ENCODE data around the gene XPNPEP1. TPM values are rescaled to one million over a fixed set of nuclear protein-coding genes. Genes with fewer than 3 reads are reported as not detected.

Gene XPNPEP1
- total RNA-seq, 2 experiments from 2014 or later, result 50.3 to 54.3 TPM

- TF ChIP-seq CTCF (IDR thresholded peaks at IDR 0.05), result no peak
- intact Hi-C loops (cut with DNase I, micrococcal nuclease), result loop anchor here in 1 of 2 experiments (5.0 kb wide), 1 partner anchor 302 kb away; no protein-coding TSS in a partner anchor
- peaks cover 41% of the 10 kb centered on the region for H3K4me1 Mint-ChIP-seq (ENCODE audit: low read depth)
- H3K27ac ChIP-seq (ENCODE audit: low read depth in 1 of 2, low read length in 2 of 2), result no peak overlapping the region
- H3K36me3 Mint-ChIP-seq (ENCODE audit: low read depth), result no peaks in the 10 kb centered on the region
- H3K9me3 Mint-ChIP-seq, result no peaks in the 10 kb centered on the region
- POLR2A ChIA-PET, result interaction anchor here (1.5 to 1.6 kb wide), 2 partner anchors 9 to 12 kb away, joined by 3 to 6 read pairs; no protein-coding TSS in a partner anchor
- H3K27ac Mint-ChIP-seq, result peak overlapping the region; percentile 75
- DNase-seq, result no peak
- CTCF ChIA-PET, result interaction anchor here (1.7 kb wide), 1 partner anchor 41 kb away, joined by 4 read pairs; no protein-coding TSS in a partner anchor
- no peaks in the 10 kb centered on the region for H3K27me3 ChIP-seq (ENCODE audit: control insufficient read depth in 1 of 2, insufficient read depth in 2 of 2, low read length in 2 of 2)
- no peaks in the 10 kb centered on the region for H3K9me3 ChIP-seq (ENCODE audit: control insufficient read depth in 1 of 2, insufficient read depth in 1 of 2, low read length in 2 of 2)
- H3K4me3 Mint-ChIP-seq, result peak overlapping the region; percentile 83
- H3K36me3 ChIP-seq (ENCODE audit: insufficient read depth, low read length), result no peaks in the 10 kb centered on the region
- H3K27me3 Mint-ChIP-seq, result no peaks in the 10 kb centered on the region
- no peak for ATAC-seq (ENCODE audit: poor library complexity)
- H3K4me3 ChIP-seq (ENCODE audit: low read length), result no peak overlapping the region
- peaks cover 33% of the 10 kb centered on the region for H3K4me1 ChIP-seq (ENCODE audit: insufficient read depth, low read length)
These were observed 1.8 kb upstream of the XPNPEP1 start for GRCh38 chr10:109924967-109925620.

GRCh38 chr10:109924087-109924486, 776 bp upstream of the XPNPEP1 start:
- peak overlapping the region; percentile 87 for H3K4me3 ChIP-seq (ENCODE audit: low read length)
- H3K27ac ChIP-seq (ENCODE audit: low read depth in 1 of 2, low read length in 2 of 2), result no peak overlapping the region
- TF ChIP-seq CTCF (IDR thresholded peaks at IDR 0.05), result no peak

GRCh38 chr10:109922358-109922975, 844 bp downstream of the XPNPEP1 start:
- Histone ChIP-seq H3K4me3 (ENCODE audit: low read length) (peak overlapping the region; percentile 87), H3K4me1 (ENCODE audit: insufficient read depth, low read length) (peaks cover 44% of the 10 kb centered on the region), H3K36me3 (ENCODE audit: insufficient read depth, low read length) (no peaks in the 10 kb centered on the region), H3K9me3 (ENCODE audit: control insufficient read depth in 1 of 2, insufficient read depth in 1 of 2, low read length in 2 of 2) (no peaks in the 10 kb centered on the region), H3K27me3 (ENCODE audit: control insufficient read depth in 1 of 2, insufficient read depth in 2 of 2, low read length in 2 of 2) (no peaks in the 10 kb centered on the region), H3K27ac (ENCODE audit: low read depth in 1 of 2, low read length in 2 of 2) (peak overlapping the region; percentile 63 to 83)
- Mint-ChIP-seq H3K27ac (peak overlapping the region; percentile 93), H3K9me3 (no peaks in the 10 kb centered on the region), H3K4me1 (ENCODE audit: low read depth) (peaks cover 53% of the 10 kb centered on the region), H3K27me3 (no peaks in the 10 kb centered on the region), H3K4me3 (peak overlapping the region; percentile 91), H3K36me3 (ENCODE audit: low read depth) (no peaks in the 10 kb centered on the region)
- no peak for TF ChIP-seq CTCF (IDR thresholded peaks at IDR 0.05)
- ATAC-seq (ENCODE audit: poor library complexity) (no peak), DNase-seq (no peak)
- CTCF ChIA-PET, result no interaction called here
- intact Hi-C loops (cut with DNase I, micrococcal nuclease), result loop anchor here in 1 of 2 experiments (2.0 to 5.0 kb wide), 2 partner anchors 84 to 305 kb away; partner anchors contain the start of gene ADD3
- POLR2A ChIA-PET, result interaction anchor here (1.0 kb wide), 1 partner anchor 86 kb away, joined by 4 read pairs; no protein-coding TSS in a partner anchor

More at GRCh38 chr10:109924087-109924486, 776 bp upstream of the XPNPEP1 start:
- Mint-ChIP-seq H3K27ac (peak overlapping the region; percentile 75), H3K4me1 (ENCODE audit: low read depth) (peaks cover 50% of the 10 kb centered on the region), H3K27me3 (no peaks in the 10 kb centered on the region), H3K36me3 (ENCODE audit: low read depth) (no peaks in the 10 kb centered on the region), H3K4me3 (peak overlapping the region; percentile 83), H3K9me3 (no peaks in the 10 kb centered on the region)
- Histone ChIP-seq H3K4me1 (ENCODE audit: insufficient read depth, low read length) (peaks cover 39% of the 10 kb centered on the region), H3K9me3 (ENCODE audit: control insufficient read depth in 1 of 2, insufficient read depth in 1 of 2, low read length in 2 of 2) (no peaks in the 10 kb centered on the region), H3K27me3 (ENCODE audit: control insufficient read depth in 1 of 2, insufficient read depth in 2 of 2, low read length in 2 of 2) (no peaks in the 10 kb centered on the region), H3K36me3 (ENCODE audit: insufficient read depth, low read length) (no peaks in the 10 kb centered on the region)
- intact Hi-C loops (cut with DNase I, micrococcal nuclease), result loop anchor here in 1 of 2 experiments (5.0 kb wide), 1 partner anchor 303 kb away; no protein-coding TSS in a partner anchor
- DNase-seq (no peak), ATAC-seq (ENCODE audit: poor library complexity) (no peak)
- CTCF ChIA-PET, result no interaction called here
- POLR2A ChIA-PET, result interaction anchor here (0.7 to 1.6 kb wide), 5 partner anchors 10 to 40 kb away, joined by 3 to 15 read pairs (median 6); no protein-coding TSS in a partner anchor
